NCI-H2107 (cell line): ENCODE results near the gene YIF1A.

Source experiments
- DNase-seq: peaks from one replicate; lab custom pipeline; 2025; lab: John Stamatoyannopoulos, UW

Gene YIF1A, protein sequence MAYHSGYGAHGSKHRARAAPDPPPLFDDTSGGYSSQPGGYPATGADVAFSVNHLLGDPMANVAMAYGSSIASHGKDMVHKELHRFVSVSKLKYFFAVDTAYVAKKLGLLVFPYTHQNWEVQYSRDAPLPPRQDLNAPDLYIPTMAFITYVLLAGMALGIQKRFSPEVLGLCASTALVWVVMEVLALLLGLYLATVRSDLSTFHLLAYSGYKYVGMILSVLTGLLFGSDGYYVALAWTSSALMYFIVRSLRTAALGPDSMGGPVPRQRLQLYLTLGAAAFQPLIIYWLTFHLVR

GRCh38 chr11:66288671-66289547, at the start of gene YIF1A:
Gene YIF1A, minus strand, starts transcription at chr11:66289143. Its CDS starts 158 bp downstream, at chr11:66288985.
- peak; percentile 97 for DNase-seq

- DNase-seq: no peak
Observed at GRCh38 chr11:66337103-66337899, 48.4 kb upstream of the YIF1A start.

DNA sequence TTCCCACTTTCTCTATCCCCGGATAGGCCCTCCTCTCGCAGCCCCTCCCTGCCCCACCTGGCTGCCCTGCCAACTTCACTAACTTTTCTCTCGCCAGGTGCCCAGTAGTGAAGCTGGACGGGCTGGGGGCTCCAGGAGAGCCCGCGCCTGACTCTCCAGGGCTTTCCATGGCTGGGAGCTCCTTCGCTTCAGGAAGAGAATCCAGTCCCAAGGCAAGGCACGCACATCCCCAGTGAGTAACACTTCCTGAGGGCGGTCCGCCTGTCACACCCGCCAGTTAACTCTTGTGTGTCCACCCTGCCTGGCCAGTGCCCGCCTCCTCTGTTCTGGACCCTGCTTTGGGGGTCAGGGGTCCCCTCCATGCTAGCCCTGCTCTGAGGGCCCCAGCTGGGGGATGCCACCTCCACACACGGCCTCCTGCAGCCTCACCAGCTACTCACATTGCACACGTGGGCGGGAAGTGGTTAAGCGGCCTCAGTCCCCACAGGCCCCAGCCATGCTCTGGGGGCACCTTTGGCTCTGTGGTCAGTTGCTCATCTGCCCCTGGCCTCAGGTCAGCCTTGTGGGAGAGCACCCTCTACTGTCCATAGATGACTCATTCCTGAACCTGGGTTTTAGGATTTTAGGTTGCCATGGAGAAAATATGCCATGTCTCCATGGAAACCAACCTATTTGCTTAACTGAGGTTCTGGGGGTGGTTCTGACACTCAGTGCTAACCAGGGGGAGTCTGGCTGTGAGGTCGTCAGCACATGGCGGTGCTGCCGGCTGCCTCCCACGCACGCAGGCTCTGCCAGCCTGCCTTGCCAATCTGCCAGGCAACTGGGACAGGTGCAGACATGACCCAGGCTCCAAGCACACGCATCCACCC, 47.5 kb upstream of the YIF1A start, which contains the start of gene RIN1:
Gene RIN1, minus strand, starts transcription at position 201 of the 869 bp plus-strand sequence. Its CDS starts 32 bp downstream, at position 169.
- DNase-seq: no peak

GRCh38 chr11:66335531-66336233, 46.7 kb upstream of the YIF1A start:
- DNase-seq: no peak

DNA sequence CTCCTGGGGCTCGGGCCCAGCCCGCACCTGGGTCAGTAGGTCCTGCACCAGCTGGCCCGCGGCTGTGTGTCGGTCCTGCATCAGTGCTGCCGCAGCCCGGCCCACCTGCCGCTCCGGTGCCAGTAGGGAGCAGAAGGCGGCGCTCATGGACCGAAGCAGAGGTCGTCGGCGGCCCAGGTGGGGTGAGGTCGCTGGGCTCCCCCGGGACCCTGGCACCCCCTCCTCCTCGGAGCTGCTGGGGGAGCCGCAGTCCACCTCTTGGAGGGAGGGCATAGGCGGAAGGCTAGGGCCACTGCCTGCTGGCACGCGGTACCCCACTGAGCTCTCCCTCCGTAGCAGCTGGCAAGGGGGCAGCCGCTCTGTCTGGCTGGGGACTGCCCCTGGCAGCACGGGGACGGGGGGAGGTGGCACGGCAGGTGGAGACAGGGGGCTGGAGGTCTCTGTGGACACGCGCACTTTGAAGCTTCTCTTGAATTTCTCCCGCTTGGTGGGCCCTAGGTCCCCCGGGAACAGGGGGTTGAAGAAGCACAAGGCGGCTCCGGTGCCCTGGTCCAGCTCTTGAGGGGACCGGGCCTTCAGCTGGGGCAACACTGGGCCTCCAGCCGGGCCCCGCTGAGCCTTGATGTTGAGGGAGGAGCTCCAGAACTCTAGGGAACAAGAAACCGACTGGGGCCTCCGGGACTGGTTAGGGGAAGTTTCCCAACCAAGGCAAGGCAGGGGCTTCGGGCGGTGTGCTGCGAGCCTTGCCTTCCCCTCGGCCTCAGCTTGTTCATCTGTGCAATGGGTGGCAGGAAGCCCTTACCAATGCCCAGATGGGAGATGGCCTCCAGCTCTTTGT, 45.9 kb upstream of the YIF1A start:
- no peak for DNase-seq

- no peak for DNase-seq
Observed at GRCh38 chr11:66333896-66334604, 45.1 kb upstream of the YIF1A start.

DNA sequence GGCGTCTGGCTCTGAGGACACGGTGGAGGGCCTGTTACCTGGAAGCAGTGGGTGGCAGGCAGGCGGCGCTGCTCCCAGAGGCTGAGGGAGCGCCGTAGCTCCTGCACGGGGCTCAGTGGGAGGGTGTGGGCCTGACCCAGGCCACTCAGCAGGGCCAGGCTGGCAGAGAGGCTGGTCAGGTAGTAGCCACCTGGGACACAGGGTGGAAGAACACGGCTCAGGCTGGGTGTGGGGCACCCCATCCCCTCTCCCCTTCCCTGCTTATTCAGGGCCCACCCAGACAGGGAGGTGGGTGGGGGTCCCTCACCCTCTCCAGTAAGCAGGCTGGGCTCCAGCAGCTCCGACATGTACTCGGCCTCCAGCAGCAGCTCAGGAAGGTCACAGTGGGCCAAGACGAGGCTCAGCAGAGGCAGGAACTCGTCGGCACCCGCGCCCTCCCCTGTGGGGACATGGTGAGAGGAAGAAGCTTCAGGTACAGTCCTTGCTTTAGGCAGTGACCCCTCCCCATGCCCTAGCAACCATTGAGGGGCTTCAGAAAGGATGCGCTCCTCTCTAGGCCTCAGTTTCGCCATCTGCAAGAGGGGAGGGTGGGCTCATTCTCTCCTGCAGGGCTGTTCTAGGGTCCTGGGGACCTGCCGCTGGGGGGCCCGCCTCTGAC, 44.4 kb upstream of the YIF1A start:
- no peak for DNase-seq

DNA sequence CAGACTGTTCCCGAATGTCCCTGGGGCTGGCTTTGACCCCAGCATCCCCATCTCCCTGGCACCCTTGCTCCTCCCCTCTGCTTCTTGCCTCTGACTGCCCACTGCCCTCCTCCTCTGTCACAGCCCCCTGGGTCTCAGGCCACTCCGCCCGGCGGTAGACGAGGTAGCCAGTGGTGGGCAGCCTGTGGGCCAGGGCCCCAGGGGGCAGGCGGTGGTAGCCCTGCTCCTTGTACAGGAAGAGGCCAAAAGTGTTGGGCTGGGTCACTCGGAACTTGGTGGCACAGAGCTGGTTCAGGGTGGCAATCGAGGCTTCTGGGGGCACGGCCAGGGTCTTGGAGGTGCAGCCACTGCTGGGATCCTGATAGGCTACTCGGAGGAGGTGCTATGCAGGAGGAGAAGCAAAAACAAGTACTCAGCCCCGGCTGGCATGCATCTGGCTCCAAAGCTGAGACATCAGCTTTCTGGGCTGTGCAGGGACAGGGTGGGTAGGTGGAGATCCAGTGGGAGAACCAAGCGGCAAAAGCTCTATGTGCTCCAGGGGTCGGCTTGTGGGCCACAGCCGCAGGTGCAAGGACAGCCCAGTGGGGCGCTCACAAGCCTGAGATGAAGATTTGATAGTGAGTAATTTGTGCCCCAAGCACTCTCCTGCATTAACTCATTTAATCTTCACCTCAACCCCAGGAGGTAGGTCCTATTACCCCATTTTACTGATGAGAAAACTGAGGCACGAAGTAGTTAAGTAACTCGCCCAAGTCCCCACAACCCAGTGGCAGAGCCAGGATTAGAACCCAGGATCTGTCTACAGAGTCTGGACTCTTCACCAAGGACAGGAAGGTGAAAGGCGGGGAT, 43.7 kb upstream of the YIF1A start:
- DNase-seq: no peak

- DNase-seq: no peak
Observed at GRCh38 chr11:66331542-66332370, 42.8 kb upstream of the YIF1A start.

DNA sequence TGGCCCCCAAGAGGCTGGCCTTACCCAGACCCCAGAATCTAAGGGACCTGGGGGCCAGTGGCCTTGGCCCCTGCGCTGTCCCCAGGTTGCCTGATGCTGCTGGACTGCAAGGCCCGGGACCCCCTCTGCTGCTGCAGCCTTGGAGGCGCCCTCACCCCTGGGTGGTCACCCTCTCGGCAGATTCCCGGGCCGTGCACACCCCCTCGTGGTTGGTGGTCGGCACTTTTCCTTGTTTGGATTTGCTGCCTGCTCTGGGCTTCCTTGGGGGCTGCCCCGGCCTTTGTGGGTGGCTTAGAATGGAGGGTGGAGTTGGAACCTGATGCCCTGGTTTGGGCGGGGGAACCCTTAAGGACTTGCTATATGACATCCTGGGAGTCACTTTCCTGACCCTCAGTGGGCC, 42.0 kb upstream of the YIF1A start:
- no peak for DNase-seq

GRCh38 chr11:66329165-66329673, 40.3 kb upstream of the YIF1A start:
- DNase-seq: no peak

DNA sequence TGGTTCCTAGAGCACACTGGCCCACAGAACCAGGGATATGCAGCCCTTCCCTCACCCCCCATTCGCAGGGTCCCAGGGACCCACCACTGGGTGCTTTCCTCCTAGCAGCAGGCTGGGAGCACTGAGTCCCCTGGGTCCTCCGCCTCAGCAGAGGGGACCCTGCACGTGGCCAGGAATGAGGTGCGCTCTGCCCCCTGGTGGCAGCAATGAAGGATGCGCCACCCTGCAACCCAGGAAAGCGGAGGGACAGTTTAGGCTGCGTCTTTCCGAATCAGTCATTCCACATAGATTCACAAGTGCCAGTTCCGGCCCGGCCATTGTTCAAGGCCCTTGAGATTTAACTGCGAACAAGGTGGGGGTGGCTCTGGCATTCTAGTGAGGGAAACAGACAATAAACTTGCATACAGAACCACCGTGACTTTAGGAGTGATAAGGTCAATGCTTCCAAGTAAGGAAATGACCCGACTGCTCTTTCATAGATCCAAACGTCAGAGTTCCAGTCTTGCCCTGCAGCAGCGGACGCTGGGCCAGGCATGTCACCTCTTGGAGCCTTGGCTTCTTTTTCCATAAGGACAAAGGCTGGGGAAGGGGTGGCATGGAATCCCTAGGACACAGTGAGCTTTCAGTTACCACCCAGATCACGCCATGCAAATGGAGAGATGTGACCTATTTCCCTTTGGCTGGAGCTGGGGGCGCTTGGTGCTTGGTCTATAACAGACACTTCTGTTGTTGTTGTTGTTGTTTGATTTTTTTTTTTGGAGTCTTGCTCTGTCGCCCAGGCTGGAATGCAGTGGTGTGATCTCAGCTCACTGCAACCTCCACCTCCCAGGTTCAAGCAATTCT, 39.6 kb upstream of the YIF1A start:
- DNase-seq: peak; percentile 72

- DNase-seq: no peak
Observed at GRCh38 chr11:66328031-66328301, 39.0 kb upstream of the YIF1A start.

- no peak for DNase-seq
Observed at GRCh38 chr11:66327171-66328030, 38.5 kb upstream of the YIF1A start.
